ENCODE results near the gene GNAI1. TPM values are rescaled to one million over a fixed set of nuclear protein-coding genes. Genes with fewer than 3 reads are reported as not detected.

Gene GNAI1
- total and polyA plus RNA-seq, 2 donors (not counting 1 experiment from before 2014, with no cell fraction given) = not detected

- Histone ChIP-seq H3K4me1 (ENCODE audit: control insufficient read depth in 2 of 2, insufficient read depth in 2 of 2, low read length in 2 of 2) (no peaks in the 10 kb centered on the region), H3K27ac (ENCODE audit: low read length in 2 of 2) (no peak overlapping the region), H4K20me1 (ENCODE audit: control insufficient read depth, insufficient read depth, low read length, poor library complexity, severe bottlenecking) (no peaks in the 10 kb centered on the region), H3K4me2 (replicated peaks; ENCODE audit: low read depth, low read length, poor library complexity, severe bottlenecking) (no peak overlapping the region), H3K4me3 (ENCODE audit: control extremely low read depth in 1 of 5, extremely low read depth in 1 of 5, insufficient read depth in 1 of 5, low read depth in 2 of 5, low read length in 4 of 5) (no peak overlapping the region), H3K9me3 (ENCODE audit: control extremely low read depth in 1 of 3, control insufficient read depth in 2 of 3, insufficient read depth in 1 of 3, low read length in 2 of 3) (no peaks in the 10 kb centered on the region), H3K9ac (ENCODE audit: low read length) (no peak overlapping the region), H3K36me3 (replicated peaks in 1 of 2; ENCODE audit: control extremely low read depth in 1 of 2, control insufficient read depth in 1 of 2, extremely low read depth in 1 of 2, insufficient read depth in 2 of 2, low read length in 1 of 2) (no peaks in the 10 kb centered on the region), H2AFZ (ENCODE audit: insufficient read depth, low read depth, low read length, poor library complexity, severe bottlenecking) (no peak overlapping the region), H3K79me2 (ENCODE audit: control insufficient read depth, insufficient read depth, low read length) (no peaks in the 10 kb centered on the region), H3K27me3 (replicated peaks in 1 of 4; ENCODE audit: control extremely low read depth in 1 of 4, control insufficient read depth in 3 of 4, insufficient read depth in 4 of 4, low read length in 3 of 4) (no peaks in the 10 kb centered on the region)
- no peaks in the 10 kb centered on the region for H3K4me1 Mint-ChIP-seq
- intact Hi-C loops (cut with micrococcal nuclease) = no loop called here
- peaks cover 3% of the 10 kb centered on the region for H3K9me3 Mint-ChIP-seq (ENCODE audit: insufficient read depth)
- no peak for DNase-seq
- ChIA-PET CTCF (no interaction called here), POLR2A (no interaction called here)
- no CpG with 5 or more reads among the region's 3 CpGs for WGBS (ENCODE audit: insufficient coverage)
- no peak for ATAC-seq (ENCODE audit: low read depth)
- no peak overlapping the region for H3K27ac Mint-ChIP-seq
- no peak overlapping the region for H3K4me3 Mint-ChIP-seq
- no peak for TF ChIP-seq CTCF (IDR thresholded peaks at IDR 0.05)
- no peak for TF ChIP-seq EZH2 (IDR thresholded peaks at IDR 0.05; ENCODE audit: borderline replicate concordance, insufficient read depth, low read depth, low read length, poor library complexity, severe bottlenecking)
- no peaks in the 10 kb centered on the region for H3K27me3 Mint-ChIP-seq
Measured at GRCh38 chr7:80257756-80258155, 123.1 kb downstream of the GNAI1 start.

GRCh38 chr7:80260606-80261005, 126.0 kb downstream of the GNAI1 start:
- H3K27me3 ChIP-seq (replicated peaks in 1 of 4; ENCODE audit: control extremely low read depth in 1 of 4, control insufficient read depth in 3 of 4, insufficient read depth in 4 of 4, low read length in 3 of 4) = no peaks in the 10 kb centered on the region
- CTCF ChIA-PET = no interaction called here
- H3K4me3 ChIP-seq (ENCODE audit: control extremely low read depth in 1 of 5, extremely low read depth in 1 of 5, insufficient read depth in 1 of 5, low read depth in 2 of 5, low read length in 4 of 5) = no peak overlapping the region

More at GRCh38 chr7:80260606-80261005, 126.0 kb downstream of the GNAI1 start:
- H3K27ac Mint-ChIP-seq = no peak overlapping the region
- no peak overlapping the region for H3K27ac ChIP-seq (ENCODE audit: low read length in 2 of 2)
- H4K20me1 ChIP-seq (ENCODE audit: control insufficient read depth, insufficient read depth, low read length, poor library complexity, severe bottlenecking) = no peaks in the 10 kb centered on the region
- no peak for ATAC-seq (ENCODE audit: low read depth)
- H3K9me3 ChIP-seq (ENCODE audit: control extremely low read depth in 1 of 3, control insufficient read depth in 2 of 3, insufficient read depth in 1 of 3, low read length in 2 of 3) = no peaks in the 10 kb centered on the region
- H3K36me3 ChIP-seq (replicated peaks in 1 of 2; ENCODE audit: control extremely low read depth in 1 of 2, control insufficient read depth in 1 of 2, extremely low read depth in 1 of 2, insufficient read depth in 2 of 2, low read length in 1 of 2) = no peaks in the 10 kb centered on the region
- intact Hi-C loops (cut with micrococcal nuclease) = no loop called here
- H3K4me1 Mint-ChIP-seq = no peaks in the 10 kb centered on the region
- H3K9ac ChIP-seq (ENCODE audit: low read length) = no peak overlapping the region
- H3K79me2 ChIP-seq (ENCODE audit: control insufficient read depth, insufficient read depth, low read length) = no peaks in the 10 kb centered on the region
- H3K27me3 Mint-ChIP-seq = no peaks in the 10 kb centered on the region
- H3K4me2 ChIP-seq (replicated peaks; ENCODE audit: low read depth, low read length, poor library complexity, severe bottlenecking) = no peak overlapping the region
- no peak overlapping the region for H3K4me3 Mint-ChIP-seq
- no peak for DNase-seq
- no peaks in the 10 kb centered on the region for H3K4me1 ChIP-seq (ENCODE audit: control insufficient read depth in 2 of 2, insufficient read depth in 2 of 2, low read length in 2 of 2)
- no peak overlapping the region for H2AFZ ChIP-seq (ENCODE audit: insufficient read depth, low read depth, low read length, poor library complexity, severe bottlenecking)
- peaks cover 3% of the 10 kb centered on the region for H3K9me3 Mint-ChIP-seq (ENCODE audit: insufficient read depth)
- POLR2A ChIA-PET = no interaction called here
- TF ChIP-seq EZH2 (IDR thresholded peaks at IDR 0.05; ENCODE audit: borderline replicate concordance, insufficient read depth, low read depth, low read length, poor library complexity, severe bottlenecking) = no peak
- no peak for TF ChIP-seq CTCF (IDR thresholded peaks at IDR 0.05)

All from B cell (primary cell).